Activated T-cell treated with anti-CD3 and anti-CD28 coated beads for 24 hours (primary cell): ENCODE measurements around the gene SERPINA3.
"Not testable (repeated sequence)": the region's sequence is repeated elsewhere in the genome, so short reads cannot be mapped to it uniquely, and the experiment has no call there.

ENCODE experiments used
- DNase-seq: peaks from one replicate; pipeline ENCODE4 v3.0.0-alpha.2; 2020; ENCODE audit warnings: low read depth

Gene SERPINA3

GRCh38 chr14:94633121-94633520 is 20.9 kb downstream of the SERPINA3 start:
- DNase-seq: no peak

GRCh38 chr14:94635154-94635553 is 23.0 kb downstream of the SERPINA3 start:
- no peak for DNase-seq

- DNase-seq: no peak
Observed at GRCh38 chr14:94636744-94637412, 24.7 kb downstream of the SERPINA3 start.

- not testable (repeated sequence) for DNase-seq
Observed at GRCh38 chr14:94637814-94638213, 25.6 kb downstream of the SERPINA3 start.

GRCh38 chr14:94638339-94638738 is 26.1 kb downstream of the SERPINA3 start:
- DNase-seq: no peak

GRCh38 chr14:94638961-94639817 is 27.0 kb downstream of the SERPINA3 start:
- no peak for DNase-seq

GRCh38 chr14:94640721-94641631 is 28.8 kb downstream of the SERPINA3 start:
- DNase-seq: no peak

GRCh38 chr14:94641632-94641955 is 29.4 kb downstream of the SERPINA3 start:
- DNase-seq: no peak

- no peak for DNase-seq
Observed at GRCh38 chr14:94643316-94644101, 31.3 kb downstream of the SERPINA3 start.

GRCh38 chr14:94644102-94644535 is 31.9 kb downstream of the SERPINA3 start:
- DNase-seq: no peak

- no peak for DNase-seq
Observed at GRCh38 chr14:94646066-94646465, 33.9 kb downstream of the SERPINA3 start.

GRCh38 chr14:94646481-94646880 is 34.3 kb downstream of the SERPINA3 start:
- DNase-seq: no peak

- DNase-seq: no peak
Observed at GRCh38 chr14:94648801-94649200, 36.6 kb downstream of the SERPINA3 start.

- no peak for DNase-seq
Observed at GRCh38 chr14:94649543-94650443, 37.6 kb downstream of the SERPINA3 start.

- DNase-seq: no peak
Observed at GRCh38 chr14:94650444-94650775, 38.2 kb downstream of the SERPINA3 start.

GRCh38 chr14:94650806-94651805 is 38.9 kb downstream of the SERPINA3 start:
- no peak for DNase-seq

- no peak for DNase-seq
Observed at GRCh38 chr14:94653321-94653720, 41.1 kb downstream of the SERPINA3 start.

- no peak for DNase-seq
Observed at GRCh38 chr14:94654071-94654861, 42.1 kb downstream of the SERPINA3 start.
